GM12864 (cell line): ENCODE results near the gene CAMK4.
"Not testable (repeated sequence)": the region's sequence is repeated elsewhere in the genome, so short reads cannot be mapped to it uniquely, and the experiment has no call there.

Source experiments
- DNase-seq: peaks from one replicate; pipeline ENCODE4 v3.0.0-alpha.2; 2011; ENCODE audit warnings: low read depth
- H3K4me3 ChIP-seq: 2 replicates; pipeline ENCODE4 v1.5.1; 2011; ENCODE audit warnings: mild to moderate bottlenecking, low read depth, low read length, control low read depth
- CTCF ChIP-seq: IDR thresholded peaks from 2 replicates; pipeline ENCODE4 v1.5.1; 2011; ENCODE audit warnings: low read depth, mild to moderate bottlenecking, moderate library complexity, low read length, control low read depth, inconsistent platforms; ENCODE audit errors: missing control alignments

The CAMK4 gene

GRCh38 chr5:111347021-111347420 lies 122.8 kb downstream of the CAMK4 start:
- no peak for DNase-seq
- no peak for TF ChIP-seq CTCF
- no peak overlapping the region for H3K4me3 ChIP-seq

- DNase-seq, result no peak
- no peak for TF ChIP-seq CTCF
- no peak overlapping the region for H3K4me3 ChIP-seq
These were observed 124.6 kb downstream of the CAMK4 start for GRCh38 chr5:111348661-111349329.

- no peak for TF ChIP-seq CTCF
- DNase-seq, result no peak
- no peak overlapping the region for H3K4me3 ChIP-seq
These were observed 125.2 kb downstream of the CAMK4 start for GRCh38 chr5:111349429-111349828.

GRCh38 chr5:111353035-111353434 lies 128.9 kb downstream of the CAMK4 start:
- no peak for TF ChIP-seq CTCF
- H3K4me3 ChIP-seq, result no peak overlapping the region
- DNase-seq, result no peak

GRCh38 chr5:111358726-111359125 lies 134.5 kb downstream of the CAMK4 start:
- DNase-seq, H3K4me3 ChIP-seq: not testable (repeated sequence)

- H3K4me3 ChIP-seq, result no peak overlapping the region
- no peak for TF ChIP-seq CTCF
- no peak for DNase-seq
These were observed 136.0 kb downstream of the CAMK4 start for GRCh38 chr5:111360173-111360572.

- no peak for TF ChIP-seq CTCF
- no peak for DNase-seq
- H3K4me3 ChIP-seq, result no peak overlapping the region
These were observed 140.8 kb downstream of the CAMK4 start for GRCh38 chr5:111364992-111365391.
